Measurements from ENCODE around the gene PFKFB4.

The PFKFB4 gene

DNA sequence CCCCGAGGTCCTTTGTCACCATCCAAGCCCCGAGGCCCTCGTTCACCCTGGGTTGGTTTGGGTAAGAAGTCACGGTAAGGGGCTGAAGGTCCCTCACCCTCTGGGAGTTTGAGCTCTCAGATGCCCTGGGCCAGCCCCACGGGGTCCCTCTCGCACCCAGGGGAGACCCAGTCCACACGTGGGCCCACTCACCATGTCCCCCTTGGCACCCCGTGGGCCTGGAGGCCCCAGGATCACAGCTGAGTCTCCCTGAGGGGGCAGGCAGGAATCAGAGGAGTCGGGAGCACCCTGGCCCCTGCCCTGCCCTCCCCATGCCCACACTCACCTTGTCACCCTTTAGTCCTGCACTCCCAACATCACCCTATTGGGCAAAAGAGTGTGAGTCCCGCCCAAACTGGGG, 12.8 kb upstream of the PFKFB4 start:
- Histone ChIP-seq H3F3A (ENCODE audit: insufficient read depth) (no peaks in the 10 kb centered on the region), H3K9ac (ENCODE audit: low read length) (no peak overlapping the region), H4K20me1 (ENCODE audit: low read depth, low read length) (no peaks in the 10 kb centered on the region), H3K27me3 (ENCODE audit: low read length) (no peaks in the 10 kb centered on the region), H3K4me2 (ENCODE audit: low read depth, low read length, poor library complexity, severe bottlenecking) (no peak overlapping the region), H3K9me2 (replicated peaks; ENCODE audit: insufficient read depth, low read length) (no peaks in the 10 kb centered on the region), H3K36me3 (ENCODE audit: low read length) (no peaks in the 10 kb centered on the region), H2AFZ (ENCODE audit: low read depth, low read length, severe bottlenecking) (no peak overlapping the region), H3K4me3 (ENCODE audit: insufficient read depth, low read length, poor library complexity, severe bottlenecking) (no peak overlapping the region), H3K79me2 (ENCODE audit: insufficient read depth, low read length) (no peaks in the 10 kb centered on the region), H3K9me3 (ENCODE audit: insufficient read depth, low read length) (no peaks in the 10 kb centered on the region), H3K27ac (ENCODE audit: low read depth, low read length) (no peak overlapping the region)
- no peak for TF ChIP-seq EZH2phosphoT487 (conservative IDR thresholded peaks at IDR 0.05; ENCODE audit: low read length)
- TF ChIP-seq, protein P1, sequence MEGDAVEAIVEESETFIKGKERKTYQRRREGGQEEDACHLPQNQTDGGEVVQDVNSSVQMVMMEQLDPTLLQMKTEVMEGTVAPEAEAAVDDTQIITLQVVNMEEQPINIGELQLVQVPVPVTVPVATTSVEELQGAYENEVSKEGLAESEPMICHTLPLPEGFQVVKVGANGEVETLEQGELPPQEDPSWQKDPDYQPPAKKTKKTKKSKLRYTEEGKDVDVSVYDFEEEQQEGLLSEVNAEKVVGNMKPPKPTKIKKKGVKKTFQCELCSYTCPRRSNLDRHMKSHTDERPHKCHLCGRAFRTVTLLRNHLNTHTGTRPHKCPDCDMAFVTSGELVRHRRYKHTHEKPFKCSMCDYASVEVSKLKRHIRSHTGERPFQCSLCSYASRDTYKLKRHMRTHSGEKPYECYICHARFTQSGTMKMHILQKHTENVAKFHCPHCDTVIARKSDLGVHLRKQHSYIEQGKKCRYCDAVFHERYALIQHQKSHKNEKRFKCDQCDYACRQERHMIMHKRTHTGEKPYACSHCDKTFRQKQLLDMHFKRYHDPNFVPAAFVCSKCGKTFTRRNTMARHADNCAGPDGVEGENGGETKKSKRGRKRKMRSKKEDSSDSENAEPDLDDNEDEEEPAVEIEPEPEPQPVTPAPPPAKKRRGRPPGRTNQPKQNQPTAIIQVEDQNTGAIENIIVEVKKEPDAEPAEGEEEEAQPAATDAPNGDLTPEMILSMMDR (IDR thresholded peaks at IDR 0.05; ENCODE audit: insufficient read depth, low read length, poor library complexity, severe bottlenecking) = no peak

DNA sequence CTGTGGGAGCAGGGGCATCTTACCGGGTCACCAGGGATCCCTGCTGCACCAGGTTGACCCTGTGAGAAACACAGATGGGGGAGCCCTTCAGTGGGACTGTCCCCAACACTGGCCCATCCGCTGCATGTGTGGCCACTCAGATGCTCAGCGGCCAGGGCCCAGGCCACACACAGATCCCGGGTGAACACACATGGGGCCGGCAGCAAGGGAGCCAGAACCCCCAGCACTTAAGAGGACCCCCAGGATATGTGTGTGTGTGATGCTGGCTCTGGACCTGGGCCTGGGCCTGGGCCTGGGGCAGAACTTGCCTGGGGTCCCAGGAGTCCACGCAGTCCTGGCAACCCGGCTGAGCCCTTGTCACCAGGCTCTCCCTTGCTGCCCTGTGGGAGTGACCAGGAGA, 11.9 kb upstream of the PFKFB4 start:
- no peaks in the 10 kb centered on the region for H3K79me2 ChIP-seq (ENCODE audit: insufficient read depth, low read length)
- H4K20me1 ChIP-seq (ENCODE audit: low read depth, low read length) = no peaks in the 10 kb centered on the region
- H3K4me2 ChIP-seq (ENCODE audit: low read depth, low read length, poor library complexity, severe bottlenecking) = no peak overlapping the region
- H3K9me2 ChIP-seq (replicated peaks; ENCODE audit: insufficient read depth, low read length) = no peaks in the 10 kb centered on the region
- TF ChIP-seq, protein P1 (IDR thresholded peaks at IDR 0.05; ENCODE audit: insufficient read depth, low read length, poor library complexity, severe bottlenecking) = no peak
- no peak for TF ChIP-seq EZH2phosphoT487 (conservative IDR thresholded peaks at IDR 0.05; ENCODE audit: low read length)
- no peaks in the 10 kb centered on the region for H3K9me3 ChIP-seq (ENCODE audit: insufficient read depth, low read length)
- H3K27me3 ChIP-seq (ENCODE audit: low read length) = no peaks in the 10 kb centered on the region
- H2AFZ ChIP-seq (ENCODE audit: low read depth, low read length, severe bottlenecking) = no peak overlapping the region
- no peak overlapping the region for H3K27ac ChIP-seq (ENCODE audit: low read depth, low read length)
- no peak overlapping the region for H3K9ac ChIP-seq (ENCODE audit: low read length)
- no peaks in the 10 kb centered on the region for H3K36me3 ChIP-seq (ENCODE audit: low read length)
- no peaks in the 10 kb centered on the region for H3F3A ChIP-seq (ENCODE audit: insufficient read depth)
- no peak overlapping the region for H3K4me3 ChIP-seq (ENCODE audit: insufficient read depth, low read length, poor library complexity, severe bottlenecking)

DNA sequence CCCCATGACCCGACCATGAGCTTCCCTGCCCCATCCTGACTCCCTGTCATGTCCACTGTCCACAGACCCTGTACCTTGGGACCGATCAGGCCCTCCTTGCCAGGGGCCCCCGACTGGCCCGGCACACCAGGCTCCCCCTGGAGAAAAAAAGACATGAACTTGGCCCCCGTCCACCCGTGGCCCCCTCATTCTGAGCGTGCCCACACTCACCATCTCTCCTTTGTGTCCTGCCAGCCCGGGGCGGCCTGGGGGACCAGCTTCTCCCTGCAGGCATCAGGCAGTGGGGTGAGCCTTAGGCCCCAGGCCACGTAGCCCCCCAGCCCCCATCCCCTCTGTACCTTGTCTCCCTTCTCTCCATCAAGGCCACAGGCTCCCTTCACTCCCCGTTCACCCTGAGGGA, 10.9 kb upstream of the PFKFB4 start:
- no peak for TF ChIP-seq EZH2phosphoT487 (conservative IDR thresholded peaks at IDR 0.05; ENCODE audit: low read length)
- TF ChIP-seq, protein P1 (IDR thresholded peaks at IDR 0.05; ENCODE audit: insufficient read depth, low read length, poor library complexity, severe bottlenecking) = no peak
- no peak overlapping the region for H3K4me3 ChIP-seq (ENCODE audit: insufficient read depth, low read length, poor library complexity, severe bottlenecking)
- no peak overlapping the region for H3K9ac ChIP-seq (ENCODE audit: low read length)
- no peaks in the 10 kb centered on the region for H3K79me2 ChIP-seq (ENCODE audit: insufficient read depth, low read length)
- H3K27ac ChIP-seq (ENCODE audit: low read depth, low read length) = no peak overlapping the region
- H3K9me3 ChIP-seq (ENCODE audit: insufficient read depth, low read length) = no peaks in the 10 kb centered on the region
- H3K9me2 ChIP-seq (replicated peaks; ENCODE audit: insufficient read depth, low read length) = no peaks in the 10 kb centered on the region
- H3K27me3 ChIP-seq (ENCODE audit: low read length) = no peaks in the 10 kb centered on the region
- H2AFZ ChIP-seq (ENCODE audit: low read depth, low read length, severe bottlenecking) = no peak overlapping the region
- no peaks in the 10 kb centered on the region for H4K20me1 ChIP-seq (ENCODE audit: low read depth, low read length)
- no peaks in the 10 kb centered on the region for H3F3A ChIP-seq (ENCODE audit: insufficient read depth)
- H3K4me2 ChIP-seq (ENCODE audit: low read depth, low read length, poor library complexity, severe bottlenecking) = no peak overlapping the region
- no peaks in the 10 kb centered on the region for H3K36me3 ChIP-seq (ENCODE audit: low read length)

Data from SU-DHL-6 (cell line).